Endothelial cell of umbilical vein (primary cell): ENCODE measurements around the gene CCL27. TPM values are rescaled to one million over a fixed set of nuclear protein-coding genes. Genes with fewer than 3 reads are reported as not detected.
"Not testable (repeated sequence)": the region's sequence is repeated elsewhere in the genome, so short reads cannot be mapped to it uniquely, and the experiment has no call there.

Experiments used
- BruUV-seq: library from RNA; stranded (reverse); fragments of 400-500 nt; replicated peaks from 2 replicates; lab custom pipeline; 2021; lab: Mats Ljungman, UMichigan
- CTCF ChIA-PET: fragments of 300-600, 350-600 bp; sonication (Branson Sonifier 250); formaldehyde crosslinking; loops from one replicate; lab custom pipeline; 2021; ENCODE audit warnings: antibody characterized with exemption, inconsistent platforms; lab: Charles Lee
- POLR2A ChIA-PET: fragments of 300-600, 350-600 bp; sonication (Branson Sonifier 250); formaldehyde crosslinking; loops from one replicate; lab custom pipeline; 2021; ENCODE audit warnings: antibody characterized with exemption, inconsistent platforms; lab: Charles Lee
- DNase-seq: peaks from one replicate; pipeline ENCODE4 v3.0.0-alpha.2; 2011; ENCODE audit warnings: low read depth, low spot score
- FAIRE-seq: peaks from 2 replicates; lab custom pipeline; 2011; peaks lifted over from hg19 to GRCh38; lab: Jason Lieb, UNC
- H2AFZ ChIP-seq: 2 replicates; pipeline ENCODE4 v1.6.0; 2012; ENCODE audit warnings: low read depth, low read length, control low read depth, inconsistent platforms
- H3K27ac ChIP-seq: 2 replicates; pipeline ENCODE4 v1.5.1; 2011; ENCODE audit warnings: low read depth, mild to moderate bottlenecking, control low read depth, low read length, moderate library complexity; ENCODE audit not compliant: insufficient read depth
- H3K27me3 ChIP-seq, 2 experiments: 2 replicates each; pipeline versions ENCODE4 v1.6.0 to v1.6.1; 2011; ENCODE audit warnings: low read length in 2 of 2, mixed read lengths in 1 of 2; ENCODE audit not compliant: control insufficient read depth in 2 of 2, insufficient read depth in 2 of 2
- H3K36me3 ChIP-seq, 2 experiments: 2 replicates in 1 of 2; 3 replicates in 1 of 2; pipeline ENCODE4 v1.5.1; 2011; ENCODE audit warnings: low read length in 2 of 2, mild to moderate bottlenecking in 1 of 2, moderate library complexity in 1 of 2; ENCODE audit not compliant: control insufficient read depth in 2 of 2, insufficient read depth in 2 of 2; ENCODE audit errors: extremely low read depth in 1 of 2
- H3K4me1 ChIP-seq: 3 replicates; pipeline ENCODE4 v1.5.1; 2011; ENCODE audit warnings: mild to moderate bottlenecking, low read length; ENCODE audit not compliant: control insufficient read depth, insufficient read depth; ENCODE audit errors: extremely low read depth
- H3K4me2 ChIP-seq: 2 replicates; pipeline ENCODE4 v1.6.1; 2011; ENCODE audit warnings: low read length, control low read depth, mixed read lengths; ENCODE audit not compliant: insufficient read depth
- H3K4me3 ChIP-seq, 3 experiments: fragments of 200-600 bp in 1 of 3; sonication (generic), shearing (Covaris generic) in 1 of 3; replicated peaks in 1 of 3; 2 replicates each; pipeline ENCODE4 v1.5.1; 2011 to 2016; ENCODE audit warnings: control low read depth in 3 of 3, low read length in 3 of 3, mild to moderate bottlenecking in 2 of 3, inconsistent platforms in 1 of 3, low read depth in 1 of 3, moderate library complexity in 1 of 3; ENCODE audit not compliant: insufficient read depth in 1 of 3
- H3K79me2 ChIP-seq: 2 replicates; pipeline ENCODE4 v1.6.0; 2012; ENCODE audit warnings: low read length, inconsistent platforms; ENCODE audit not compliant: control insufficient read depth, insufficient read depth
- H3K9ac ChIP-seq: replicated peaks from 2 replicates; pipeline ENCODE3; 2011; ENCODE audit warnings: low read length, control low read depth; ENCODE audit not compliant: insufficient read depth; ENCODE audit errors: extremely low read depth
- H3K9me1 ChIP-seq: replicated peaks from 3 replicates; pipeline ENCODE4 v1.6.0; 2011; ENCODE audit warnings: mild to moderate bottlenecking, low read length; ENCODE audit not compliant: control insufficient read depth, insufficient read depth; ENCODE audit errors: extremely low read depth
- H3K9me3 ChIP-seq: replicated peaks from 2 replicates; pipeline ENCODE4 v1.5.1; 2012; ENCODE audit warnings: low read length, inconsistent platforms; ENCODE audit not compliant: control insufficient read depth, insufficient read depth
- H4K20me1 ChIP-seq: replicated peaks from 2 replicates; pipeline ENCODE3; 2011; ENCODE audit warnings: mild to moderate bottlenecking, low read length; ENCODE audit not compliant: control insufficient read depth, insufficient read depth; ENCODE audit errors: extremely low read depth
- EZH2 ChIP-seq: IDR thresholded peaks from 2 replicates; pipeline ENCODE4 v1.6.1; 2012; ENCODE audit warnings: borderline replicate concordance, low read depth, mild to moderate bottlenecking, moderate library complexity, low read length, inconsistent platforms; ENCODE audit not compliant: severe bottlenecking
- FOS ChIP-seq: IDR thresholded peaks from 2 replicates; pipeline ENCODE4 v1.6.1; 2011; ENCODE audit warnings: mild to moderate bottlenecking, low read length, moderate library complexity, borderline replicate concordance; ENCODE audit not compliant: insufficient read depth
- GATA2 ChIP-seq: IDR thresholded peaks from 2 replicates; pipeline ENCODE4 v1.7.0; 2011; ENCODE audit warnings: low read depth, mild to moderate bottlenecking, moderate library complexity, mixed read lengths, low read length; ENCODE audit not compliant: insufficient read length, insufficient read depth
- JUN ChIP-seq: IDR thresholded peaks from 2 replicates; pipeline ENCODE4 v1.6.1; 2011; ENCODE audit warnings: borderline replicate concordance, low read depth; ENCODE audit not compliant: insufficient read length, insufficient read depth
- MYC ChIP-seq: IDR thresholded peaks from one replicate; pipeline ENCODE4 v1.6.1; 2011; ENCODE audit warnings: mild to moderate bottlenecking, low read depth, low read length
- POLR2A ChIP-seq: IDR thresholded peaks from 2 replicates; pipeline ENCODE4 v1.6.1; 2012; ENCODE audit warnings: low read depth, mild to moderate bottlenecking, control low read depth, low read length
- POLR2AphosphoS5 ChIP-seq: IDR thresholded peaks from 2 replicates; pipeline ENCODE4 v1.6.1; 2012; ENCODE audit warnings: low read depth, mild to moderate bottlenecking, control low read depth, low read length, moderate library complexity; ENCODE audit not compliant: insufficient read depth
- dilution Hi-C: fragments of 300-500 bp; cut with MboI; formaldehyde crosslinking; loops from one replicate; pipeline ENCODE4 v1.15.0; 2019; ENCODE audit warnings: low sequenced_read_pairs; ENCODE audit not compliant: extremely low pct_ligation_motif_present
- intact Hi-C: fragments of 100-400 bp; cut with micrococcal nuclease; formaldehyde crosslinking; loops from one replicate; pipeline ENCODE4 v1.10.0; 2022
- polyA plus RNA-seq, 4 experiments: library from polyadenylated mRNA; depleted of rRNA in 3 of 4; stranded (reverse) in 3 of 4; unstranded in 1 of 4; fragments of >200 nt; gene quantifications; 2 replicates each; pipeline versions ENCODE4 v1.2.1 to v1.2.3, GENCODE V29; 2011 to 2012; ENCODE audit warnings: missing spikeins in 1 of 4
- total RNA-seq: library from RNA; stranded (reverse); gene quantifications from 2 replicates; pipeline ENCODE4 v1.2.3, GENCODE V29; 2021
- TF ChIP-seq, protein P1 (sequence below): IDR thresholded peaks from 2 replicates; pipeline ENCODE4 v1.6.1; 2011; ENCODE audit not compliant: insufficient read depth, insufficient read length
- TF ChIP-seq, protein P2 (sequence below), 2 donors: IDR thresholded peaks; 1 replicate in 1 of 2; 2 replicates in 1 of 2; pipeline ENCODE4 v1.5.1; 2011; ENCODE audit warnings: low read length in 2 of 2, mild to moderate bottlenecking in 2 of 2, moderate library complexity in 2 of 2, control low read depth in 1 of 2, inconsistent platforms in 1 of 2, low read depth in 1 of 2; ENCODE audit not compliant: insufficient read depth in 1 of 2; ENCODE audit errors: extremely low read depth in 1 of 2

The CCL27 gene
- total and polyA plus RNA-seq, 2 donors (not counting 3 experiments of a cell fraction or from before 2014, with no cell fraction given) = not detected

DNA sequence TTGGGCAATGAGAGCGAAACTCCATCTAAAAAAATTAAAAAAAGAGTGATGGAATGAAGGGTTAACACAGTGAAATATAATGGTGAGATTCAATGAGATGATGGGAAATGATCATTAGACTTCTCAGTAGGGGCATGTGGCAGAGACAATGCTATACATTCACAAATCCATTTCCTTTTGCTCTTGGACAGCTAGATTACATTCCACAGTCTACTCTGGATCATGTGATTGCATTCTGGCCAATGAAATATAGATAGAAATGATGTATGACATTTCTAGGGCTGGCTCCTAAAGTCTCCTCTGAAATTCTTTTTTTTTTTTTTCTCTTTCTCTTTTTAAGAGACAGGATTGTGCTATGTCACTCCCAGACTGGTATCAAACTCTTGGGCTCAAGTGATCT, 19.8 kb downstream of the CCL27 start:
- DNase-seq (no peak), FAIRE-seq (no peak)
- H3K27me3 ChIP-seq = no peaks in the 10 kb centered on the region
- no peak overlapping the region for H2AFZ ChIP-seq
- CTCF ChIA-PET = interaction anchor here (1.3 to 2.9 kb wide), 3 partner anchors 8 to 95 kb away, joined by 4 to 28 read pairs (median 5); no protein-coding TSS in a partner anchor
- intact Hi-C loops (no loop called here), dilution Hi-C loops (no loop called here)
- no peaks in the 10 kb centered on the region for H3K9me1 ChIP-seq
- POLR2A ChIA-PET = no interaction called here
- H3K9ac ChIP-seq = no peak overlapping the region
- no peaks in the 10 kb centered on the region for H3K36me3 ChIP-seq
- peaks cover 16% of the 10 kb centered on the region for H3K4me1 ChIP-seq
- H3K4me2 ChIP-seq = no peak overlapping the region
- no TSS peak for BruUV-seq
- TF ChIP-seq, protein P1, sequence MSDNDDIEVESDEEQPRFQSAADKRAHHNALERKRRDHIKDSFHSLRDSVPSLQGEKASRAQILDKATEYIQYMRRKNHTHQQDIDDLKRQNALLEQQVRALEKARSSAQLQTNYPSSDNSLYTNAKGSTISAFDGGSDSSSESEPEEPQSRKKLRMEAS = no peak
- TF ChIP-seq MYC (no peak), JUN (no peak), GATA2 (no peak), POLR2AphosphoS5 (no peak), FOS (no peak), POLR2A (no peak), EZH2 (no peak)
- TF ChIP-seq, protein P2, sequence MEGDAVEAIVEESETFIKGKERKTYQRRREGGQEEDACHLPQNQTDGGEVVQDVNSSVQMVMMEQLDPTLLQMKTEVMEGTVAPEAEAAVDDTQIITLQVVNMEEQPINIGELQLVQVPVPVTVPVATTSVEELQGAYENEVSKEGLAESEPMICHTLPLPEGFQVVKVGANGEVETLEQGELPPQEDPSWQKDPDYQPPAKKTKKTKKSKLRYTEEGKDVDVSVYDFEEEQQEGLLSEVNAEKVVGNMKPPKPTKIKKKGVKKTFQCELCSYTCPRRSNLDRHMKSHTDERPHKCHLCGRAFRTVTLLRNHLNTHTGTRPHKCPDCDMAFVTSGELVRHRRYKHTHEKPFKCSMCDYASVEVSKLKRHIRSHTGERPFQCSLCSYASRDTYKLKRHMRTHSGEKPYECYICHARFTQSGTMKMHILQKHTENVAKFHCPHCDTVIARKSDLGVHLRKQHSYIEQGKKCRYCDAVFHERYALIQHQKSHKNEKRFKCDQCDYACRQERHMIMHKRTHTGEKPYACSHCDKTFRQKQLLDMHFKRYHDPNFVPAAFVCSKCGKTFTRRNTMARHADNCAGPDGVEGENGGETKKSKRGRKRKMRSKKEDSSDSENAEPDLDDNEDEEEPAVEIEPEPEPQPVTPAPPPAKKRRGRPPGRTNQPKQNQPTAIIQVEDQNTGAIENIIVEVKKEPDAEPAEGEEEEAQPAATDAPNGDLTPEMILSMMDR (IDR thresholded peaks at IDR 0.05; ENCODE audit: extremely low read depth in 1 of 2, insufficient read depth in 1 of 2, low read depth in 1 of 2, low read length in 2 of 2) = no peak
- peaks cover 6% of the 10 kb centered on the region for H3K79me2 ChIP-seq
- no peaks in the 10 kb centered on the region for H4K20me1 ChIP-seq
- H3K4me3 ChIP-seq = no peak overlapping the region
- H3K9me3 ChIP-seq = no peaks in the 10 kb centered on the region
- no peak overlapping the region for H3K27ac ChIP-seq

DNA sequence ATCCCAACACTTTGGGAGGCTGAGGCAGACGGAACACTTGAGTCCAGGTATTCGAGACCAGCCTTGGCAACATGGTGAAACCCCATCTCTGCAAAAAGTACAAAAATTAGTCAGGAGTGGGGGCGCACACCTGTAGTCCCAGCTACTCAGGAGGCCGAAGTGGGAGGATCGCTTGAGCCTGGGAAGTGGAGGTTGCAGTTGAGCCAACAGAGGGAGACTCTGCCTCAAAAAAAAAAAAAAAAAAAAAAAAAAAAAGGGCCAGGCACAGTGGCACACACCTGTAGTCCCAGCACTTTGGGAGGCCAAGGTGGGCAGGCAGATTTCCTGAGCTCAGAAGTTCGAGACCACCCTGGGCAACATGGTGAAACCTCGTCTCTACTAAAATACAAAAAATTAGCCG, 23.1 kb downstream of the CCL27 start:
- H2AFZ ChIP-seq, H3K36me3 ChIP-seq, FAIRE-seq, DNase-seq, dilution Hi-C loops, BruUV-seq, H4K20me1 ChIP-seq, intact Hi-C loops, H3K27me3 ChIP-seq, H3K27ac ChIP-seq, H3K9me3 ChIP-seq, H3K4me3 ChIP-seq, POLR2A ChIA-PET, H3K9ac ChIP-seq, H3K4me2 ChIP-seq, H3K9me1 ChIP-seq: not testable (repeated sequence)
- H3K4me1 ChIP-seq = peaks cover 16% of the 10 kb centered on the region
- CTCF ChIA-PET = interaction anchor here (0.9 kb wide), 1 partner anchor 63 kb away, joined by 3 read pairs; no protein-coding TSS in a partner anchor
- peaks cover 19% of the 10 kb centered on the region for H3K79me2 ChIP-seq
